Femur (tissue), 1 donor: Measurements from ENCODE around the gene CDCP2.

ENCODE experiments used
- DNase-seq: peaks from one replicate; pipeline ENCODE4 v3.0.0-alpha.2; 2017

Gene CDCP2

DNA sequence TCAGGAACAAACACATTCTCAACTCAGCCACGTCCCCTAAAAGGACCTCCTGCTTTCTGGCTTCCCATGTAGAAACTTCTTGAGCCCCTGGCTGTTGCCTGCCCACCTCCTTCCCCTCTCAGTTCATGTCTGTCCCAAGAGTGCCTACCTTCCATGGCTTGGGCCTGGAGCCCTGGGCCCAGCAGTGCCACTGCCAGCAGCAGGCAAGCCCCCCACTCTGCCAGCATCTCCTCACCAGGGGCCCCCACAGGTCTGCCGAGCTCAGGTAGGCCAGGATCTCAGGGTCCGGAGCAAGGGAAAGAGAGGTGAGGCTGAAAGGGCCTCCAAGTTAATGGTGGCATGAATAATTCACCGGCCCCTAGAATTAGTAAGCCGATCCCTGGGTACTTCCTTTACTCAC lies at the start of gene CDCP2:
TSS of gene CDCP2 (minus strand) at position 305 of the 400 bp plus-strand sequence. CDS start at position 227, 78 bp downstream.
- DNase-seq: no peak

DNA sequence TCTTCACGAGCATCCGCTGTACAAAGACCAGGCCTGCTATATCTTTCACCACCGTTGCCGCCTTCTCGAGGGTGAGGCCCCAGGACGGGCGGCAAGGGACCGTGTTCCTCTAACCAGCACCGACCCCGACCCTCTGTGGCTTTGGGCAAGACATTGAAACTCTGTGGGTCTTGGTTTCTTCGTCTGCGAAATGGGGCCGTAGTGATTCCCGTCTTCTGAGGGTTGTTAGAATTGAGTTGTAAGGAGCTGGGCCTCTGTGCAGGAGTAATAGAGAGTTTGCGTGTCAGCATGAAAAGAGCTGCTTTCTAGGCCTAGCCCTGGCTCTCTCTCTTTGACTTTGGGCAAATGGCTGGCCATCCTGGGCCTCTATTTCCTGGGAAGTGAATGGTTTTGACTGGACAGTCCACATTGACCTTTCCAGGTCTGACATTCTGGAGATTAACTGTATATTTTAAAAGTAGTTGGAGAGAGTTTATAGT lies 47.8 kb upstream of the CDCP2 start:
- no peak for DNase-seq

DNA sequence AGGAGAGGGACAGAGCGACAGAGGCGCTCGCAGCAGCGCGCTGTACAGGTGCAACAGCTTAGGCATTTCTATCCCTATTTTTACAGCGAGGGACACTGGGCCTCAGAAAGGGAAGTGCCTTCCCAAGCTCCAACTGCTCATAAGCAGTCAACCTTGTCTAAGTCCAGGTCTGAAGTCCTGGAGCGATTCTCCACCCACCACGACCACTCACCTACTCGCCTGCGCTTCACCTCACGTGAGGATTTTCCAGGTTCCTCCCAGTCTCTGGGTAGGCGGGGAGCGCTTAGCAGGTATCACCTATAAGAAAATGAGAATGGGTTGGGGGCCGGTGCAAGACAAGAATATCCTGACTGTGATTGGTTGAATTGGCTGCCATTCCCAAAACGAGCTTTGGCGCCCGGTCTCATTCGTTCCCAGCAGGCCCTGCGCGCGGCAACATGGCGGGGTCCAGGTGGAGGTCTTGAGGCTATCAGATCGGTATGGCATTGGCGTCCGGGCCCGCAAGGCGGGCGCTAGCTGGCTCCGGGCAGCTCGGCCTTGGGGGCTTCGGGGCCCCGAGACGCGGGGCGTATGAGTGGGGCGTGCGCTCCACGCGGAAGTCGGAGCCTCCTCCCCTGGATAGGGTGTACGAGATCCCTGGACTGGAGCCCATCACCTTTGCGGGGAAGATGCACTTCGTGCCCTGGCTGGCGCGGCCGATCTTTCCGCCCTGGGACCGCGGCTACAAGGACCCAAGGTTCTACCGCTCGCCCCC lies 47.1 kb upstream of the CDCP2 start, which contains the start of the genes CYB5RL and MRPL37:
TSS of gene CYB5RL (minus strand) at position 266 of the 754 bp plus-strand sequence. CDS start 4,414 bp downstream, outside the sequence.
TSS of gene MRPL37 (plus strand) at position 403 of the 754 bp plus-strand sequence. CDS start at position 480, 77 bp downstream.
- DNase-seq: peak; percentile 96

DNA sequence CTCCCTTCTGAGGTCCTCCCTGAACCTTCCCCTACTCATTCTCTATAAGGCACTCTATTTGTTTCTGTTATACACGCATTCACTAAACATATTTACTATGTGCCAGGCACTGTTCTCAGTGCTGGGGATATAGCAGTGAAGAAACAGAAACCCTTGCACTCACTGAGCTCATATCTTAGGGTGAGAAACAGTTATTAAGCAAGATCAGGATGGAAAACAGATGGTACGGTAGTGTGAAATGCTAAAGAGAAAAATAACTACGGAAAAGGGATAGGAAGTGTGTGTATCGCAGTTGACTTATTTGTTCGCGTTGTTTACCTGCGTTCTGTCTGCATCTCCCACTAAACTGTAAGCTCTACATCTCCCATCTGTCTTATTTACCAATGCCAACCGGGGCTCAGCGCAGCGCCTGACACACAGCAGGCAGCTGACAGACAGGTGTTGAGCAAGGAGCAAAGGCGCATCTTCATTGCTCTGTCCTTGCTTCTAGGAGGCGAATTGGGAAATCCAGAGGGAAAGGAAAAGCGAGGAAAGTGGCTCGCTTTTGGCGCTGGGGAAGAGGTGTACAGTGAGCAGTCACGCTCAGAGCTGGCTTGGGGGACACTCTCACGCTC lies 46.5 kb upstream of the CDCP2 start:
- DNase-seq: no peak

DNA sequence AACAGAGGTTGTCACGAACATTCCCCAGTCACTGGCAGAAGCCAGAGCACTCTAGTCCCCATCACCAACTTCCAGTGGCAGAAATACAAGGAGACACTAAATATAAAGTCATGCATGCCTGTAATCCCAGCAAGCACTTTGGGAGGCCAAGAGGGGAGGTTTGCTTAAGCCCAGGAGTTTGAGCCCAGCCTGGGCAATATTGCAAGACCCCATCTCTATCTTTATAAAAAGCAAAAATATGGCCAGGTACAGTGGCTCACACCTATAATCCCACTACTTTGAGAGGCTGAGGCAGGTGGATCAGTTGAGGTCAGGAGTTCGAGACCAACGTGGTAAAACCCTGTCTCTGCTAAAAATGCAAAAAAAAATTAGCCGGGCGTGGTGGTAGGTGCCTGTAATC lies 40.7 kb upstream of the CDCP2 start:
- DNase-seq: no peak

DNA sequence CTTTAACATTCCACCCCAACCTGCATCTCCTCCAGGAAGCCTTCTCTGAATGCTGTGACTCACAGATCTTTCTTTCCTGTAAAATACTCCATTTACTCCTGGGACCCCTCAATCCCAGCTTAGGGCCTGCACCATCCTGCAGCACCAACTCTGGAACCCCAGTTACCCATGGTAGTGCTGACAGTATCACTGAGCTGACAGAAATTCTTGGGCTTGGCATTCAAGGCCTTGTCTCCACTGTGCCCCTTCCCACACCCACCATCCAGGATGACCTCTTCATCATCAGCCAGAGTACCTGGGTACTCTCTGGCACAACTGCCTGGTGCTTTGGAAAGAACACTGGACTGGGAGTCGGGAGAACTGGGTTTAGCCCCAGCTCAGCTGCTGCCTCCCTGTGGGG lies 38.7 kb upstream of the CDCP2 start:
- no peak for DNase-seq

DNA sequence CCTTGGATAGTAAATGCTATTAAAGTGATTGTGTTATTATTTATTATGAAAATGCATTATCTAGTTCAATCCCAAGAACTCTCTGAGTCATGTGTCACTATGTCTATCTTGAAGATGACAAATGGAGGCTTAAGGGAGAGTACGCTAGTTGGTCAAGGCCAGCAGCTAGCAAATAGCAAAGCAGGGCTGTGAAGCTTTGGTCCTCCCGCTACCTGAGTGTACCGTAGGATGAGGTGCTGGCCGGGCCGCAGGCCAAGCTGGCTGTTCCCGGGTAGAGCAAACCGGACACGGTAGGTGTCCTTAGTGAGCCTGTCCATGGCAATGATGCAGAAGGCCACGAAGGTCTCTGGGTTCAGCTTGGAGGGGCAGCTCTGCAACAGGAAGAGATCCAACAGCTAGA lies 37.7 kb upstream of the CDCP2 start:
- no peak for DNase-seq

DNA sequence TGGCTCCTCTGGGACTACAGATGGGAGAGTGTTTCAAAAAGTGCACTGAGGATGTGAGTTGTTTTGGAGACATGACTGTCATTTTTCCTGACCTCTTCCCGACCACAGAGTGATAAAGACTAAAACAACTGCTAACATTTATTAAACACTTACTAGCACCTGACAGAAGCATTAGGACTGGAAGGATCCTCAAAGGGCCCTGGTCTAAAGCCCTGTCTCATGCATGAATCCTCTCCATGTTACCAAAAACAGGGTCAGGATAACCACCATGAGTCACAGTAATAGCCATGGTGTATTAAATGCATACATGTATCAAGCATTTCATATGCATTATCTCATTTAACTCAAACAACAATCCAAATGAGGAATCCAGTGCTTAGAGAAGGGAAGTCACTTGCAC lies 35.5 kb upstream of the CDCP2 start:
- DNase-seq: no peak

DNA sequence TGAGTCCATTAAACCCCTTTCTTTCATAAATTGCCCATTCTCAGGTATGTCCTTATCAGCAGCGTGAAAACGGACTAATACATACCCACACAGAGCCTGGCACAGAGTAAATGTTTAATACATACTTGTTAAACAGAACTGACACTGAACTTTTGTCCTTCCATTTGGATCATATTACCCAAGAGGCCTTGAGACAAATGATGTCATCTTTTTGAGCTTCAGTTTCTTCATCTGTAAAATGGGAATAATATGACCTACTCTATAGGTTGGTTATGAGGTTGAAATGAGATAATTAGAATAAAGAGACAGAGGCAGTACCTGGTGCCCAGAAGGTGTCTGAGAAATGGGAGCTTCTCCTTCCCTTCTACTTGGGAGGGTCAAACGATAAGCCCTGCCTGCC lies 33.3 kb upstream of the CDCP2 start:
- no peak for DNase-seq

DNA sequence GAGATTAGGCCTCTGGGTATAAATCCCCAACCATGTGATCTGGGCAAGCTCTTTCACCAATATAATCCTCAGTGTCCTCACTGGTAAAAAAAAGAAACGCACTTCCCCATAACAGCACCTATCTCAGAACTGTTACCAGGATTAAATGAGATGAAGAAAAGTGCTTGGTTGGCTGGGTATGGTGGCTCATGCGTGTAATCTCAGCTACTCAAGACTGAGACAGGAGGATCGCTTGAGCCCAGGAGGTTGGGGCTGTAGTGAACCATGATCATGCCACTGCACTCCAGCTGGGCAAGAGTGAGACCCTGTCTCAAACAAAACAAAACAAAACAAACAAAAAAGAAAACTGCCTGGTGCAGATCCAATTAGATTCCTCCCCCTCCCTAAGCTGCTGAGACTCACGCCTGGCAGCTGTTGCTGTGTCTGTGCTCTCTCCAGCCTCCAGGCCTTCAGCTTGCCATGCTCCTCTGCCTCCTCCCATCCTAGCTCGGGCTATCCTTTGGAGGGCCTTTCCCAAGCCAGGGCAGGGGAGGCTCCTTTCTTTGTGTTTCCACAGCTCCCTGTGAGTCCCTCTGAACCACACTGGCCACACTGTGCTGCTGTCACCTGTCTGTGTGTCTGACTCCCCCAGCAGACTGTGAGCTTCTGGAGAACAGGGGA lies 28.0 kb upstream of the CDCP2 start:
- DNase-seq: no peak

DNA sequence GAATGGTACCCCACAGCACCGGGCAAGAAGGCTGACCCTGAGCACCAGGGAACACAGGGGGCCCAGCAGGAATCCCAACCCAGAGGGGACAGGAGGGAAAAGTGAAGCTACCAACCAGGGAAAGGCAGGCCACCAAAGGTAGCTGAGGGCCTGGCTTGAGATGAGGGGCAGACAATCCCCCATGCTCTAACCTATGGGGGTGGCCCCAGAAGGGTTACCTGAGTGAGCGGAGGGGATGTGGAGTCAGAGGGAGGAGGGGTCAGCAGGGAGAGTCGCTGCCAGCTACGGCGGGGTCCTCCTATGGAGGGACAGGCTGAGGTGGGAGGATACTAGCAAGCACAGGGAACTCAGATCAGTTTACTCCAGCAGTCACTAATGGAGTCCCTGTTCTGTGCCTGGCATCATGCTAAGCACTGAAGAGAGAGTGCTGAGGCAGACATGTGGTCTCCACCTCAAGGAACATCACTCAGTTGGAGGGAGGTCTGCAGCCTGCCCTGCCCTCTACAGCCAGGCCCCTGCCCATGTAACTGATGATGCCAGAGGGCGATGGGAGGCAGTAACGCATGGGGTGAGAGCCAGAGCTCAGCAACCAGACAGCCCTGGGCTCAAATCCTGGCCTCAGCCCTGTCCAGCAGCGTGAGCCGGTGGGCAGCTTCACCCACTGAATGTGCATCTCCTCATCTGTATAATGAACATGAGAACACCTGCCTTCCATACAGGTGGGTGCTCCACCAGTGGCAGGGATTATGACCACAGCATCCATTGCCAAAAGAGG lies 25.7 kb upstream of the CDCP2 start:
- DNase-seq: no peak

DNA sequence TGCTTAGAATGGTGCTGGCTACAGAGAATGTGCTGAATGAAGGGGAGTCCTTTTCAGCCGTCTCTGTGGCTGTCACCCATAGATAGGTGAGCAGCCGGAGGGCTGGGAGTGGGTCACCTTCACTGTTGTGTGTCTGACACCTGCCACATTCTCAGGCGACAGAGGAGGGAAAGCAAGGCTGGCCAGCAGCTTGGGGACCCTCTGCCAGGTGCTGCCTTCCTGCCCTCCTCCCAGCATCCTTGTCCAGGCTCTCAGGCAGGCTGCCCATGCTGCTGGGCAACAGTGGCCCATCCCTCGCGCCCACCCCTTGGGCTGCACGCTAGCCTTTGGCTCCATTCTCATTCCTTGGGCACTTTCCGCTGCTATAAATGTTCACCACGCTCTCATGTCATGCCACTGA lies 24.9 kb upstream of the CDCP2 start:
- no peak for DNase-seq

DNA sequence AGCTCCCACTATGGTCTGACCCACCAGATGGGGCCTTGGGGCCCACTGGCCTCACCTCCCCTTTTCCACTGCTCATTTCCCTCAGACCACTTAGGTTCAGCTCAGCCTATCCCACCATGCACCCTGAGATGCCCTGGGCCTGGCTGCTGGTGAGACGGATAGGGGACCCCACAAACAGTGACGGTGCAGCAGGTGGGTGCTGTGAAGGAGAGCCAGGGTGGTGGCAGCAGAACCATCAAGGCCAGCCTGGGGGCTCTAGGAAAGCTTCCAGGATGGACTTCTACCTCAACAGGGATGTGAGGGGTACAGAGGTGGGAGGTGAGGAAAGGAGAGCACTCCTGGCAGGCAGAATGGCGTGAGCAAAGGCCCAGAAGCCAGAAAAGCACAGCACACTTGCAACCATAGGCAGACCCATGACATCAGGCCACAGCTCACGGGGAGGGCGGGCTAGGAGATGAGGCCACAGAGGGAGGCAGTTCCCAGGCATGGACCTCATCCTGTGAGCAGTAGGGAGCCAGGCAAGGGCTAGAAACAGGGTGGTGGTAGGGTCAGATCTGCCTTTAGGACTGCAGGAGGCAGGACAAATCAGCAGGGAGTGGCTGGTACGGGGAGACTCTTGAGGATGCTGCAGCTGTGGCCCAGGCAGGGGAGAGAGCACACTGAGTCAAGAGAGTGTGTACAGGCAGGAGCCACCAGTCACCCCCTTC lies 24.0 kb upstream of the CDCP2 start:
- no peak for DNase-seq

DNA sequence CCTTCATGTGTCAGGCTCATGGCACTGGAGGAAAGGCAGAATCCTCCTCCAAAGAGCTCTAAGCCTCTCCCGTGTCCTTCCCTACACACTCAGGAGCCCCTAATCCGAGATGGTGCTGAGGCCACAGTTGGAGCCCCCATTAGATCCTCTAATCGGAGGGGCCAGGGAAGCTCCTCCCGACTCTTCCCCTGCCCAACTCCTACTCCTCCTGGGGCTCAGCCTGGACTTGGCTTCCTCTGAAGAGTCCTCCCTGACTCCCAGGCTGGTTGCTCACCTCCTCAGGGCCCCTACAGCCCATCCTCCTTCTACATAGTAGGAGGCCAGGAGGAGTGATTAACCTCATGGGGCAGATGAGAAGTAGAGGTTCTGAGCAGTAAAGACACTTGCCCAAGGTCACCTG lies 21.3 kb upstream of the CDCP2 start:
- no peak for DNase-seq

DNA sequence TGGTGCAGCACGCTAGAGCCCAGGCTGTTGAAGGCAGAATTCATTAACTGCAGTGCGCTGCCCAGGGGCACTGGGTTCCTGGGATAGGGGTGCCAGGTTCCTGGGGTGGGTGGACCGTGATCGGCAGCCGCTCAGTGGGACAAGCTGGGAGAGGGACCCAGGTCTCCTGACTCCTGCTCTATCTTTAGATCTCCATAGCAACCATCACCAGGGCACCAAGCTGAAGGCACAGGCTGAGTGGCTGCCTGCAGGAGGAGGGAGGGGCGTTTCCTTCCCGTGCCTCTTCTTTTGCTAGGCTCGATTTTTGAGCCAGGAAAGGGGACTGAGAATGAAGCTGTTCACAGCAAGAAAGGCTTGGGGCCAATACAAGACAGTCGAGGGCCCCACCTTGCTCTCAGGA lies 20.9 kb upstream of the CDCP2 start:
- no peak for DNase-seq

DNA sequence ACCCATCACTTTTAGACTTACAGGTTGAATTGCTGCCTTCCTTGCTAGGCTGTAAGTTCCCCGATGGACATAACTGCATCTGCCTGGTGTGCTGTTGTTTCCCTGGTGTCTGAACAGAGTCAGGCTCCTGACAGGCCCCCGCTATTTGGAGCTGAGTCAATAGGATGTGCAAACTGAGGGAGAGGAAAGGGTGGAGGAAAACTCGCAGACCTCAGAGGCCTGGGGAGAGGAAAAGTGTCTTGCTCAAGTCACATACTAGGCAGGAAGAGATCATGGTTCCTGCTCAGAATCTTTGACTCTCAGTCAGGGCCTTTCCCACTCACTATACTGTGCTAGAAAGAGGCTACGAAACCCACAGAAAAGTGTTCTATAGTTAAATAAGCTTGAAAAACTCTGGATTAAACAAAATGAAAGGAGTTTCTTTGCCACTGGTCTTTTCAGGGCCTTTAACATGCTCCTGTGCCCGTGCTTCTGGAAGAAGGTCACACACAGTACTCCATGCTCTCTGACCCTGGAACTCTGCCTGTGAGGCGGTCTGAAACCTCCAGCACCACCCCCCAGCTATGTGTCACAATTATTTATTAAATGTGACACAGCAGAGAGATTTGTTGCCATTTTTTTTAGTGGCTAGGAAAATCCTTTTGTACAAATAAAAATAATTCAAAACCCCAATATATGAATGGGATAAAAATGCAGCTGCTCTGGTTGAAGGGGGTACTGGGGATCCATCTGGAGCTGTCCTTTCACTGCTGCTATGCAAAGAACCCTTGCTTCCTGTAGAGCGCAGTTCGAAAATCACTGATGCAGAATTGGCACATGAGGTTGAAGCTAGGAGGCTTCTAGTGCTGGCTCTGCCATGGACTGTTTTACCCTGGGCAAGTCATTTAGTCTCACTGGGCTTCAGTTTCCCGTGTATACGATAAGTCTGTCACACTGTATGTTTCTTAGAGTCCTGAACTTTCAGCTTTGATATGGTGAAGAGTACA lies 20.1 kb upstream of the CDCP2 start:
- no peak for DNase-seq

DNA sequence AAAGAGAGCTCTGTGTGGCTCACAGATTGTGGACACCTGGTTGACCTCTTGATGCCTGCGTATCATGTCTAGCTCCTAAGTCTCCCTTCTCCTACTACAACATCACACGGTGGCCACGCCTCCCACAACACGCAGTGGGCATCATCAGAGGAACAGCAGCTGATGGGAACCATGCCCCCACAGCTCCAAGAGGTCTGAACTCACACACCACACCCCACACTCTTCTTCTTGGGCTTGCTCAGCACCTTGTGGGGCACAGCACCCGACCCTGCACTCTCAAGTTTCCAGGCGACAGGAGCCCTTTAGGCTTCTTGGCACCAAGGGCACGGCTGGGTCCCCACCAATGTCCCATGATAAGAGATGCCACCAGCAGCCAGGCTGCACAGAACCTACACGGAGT lies 18.8 kb upstream of the CDCP2 start:
- no peak for DNase-seq

DNA sequence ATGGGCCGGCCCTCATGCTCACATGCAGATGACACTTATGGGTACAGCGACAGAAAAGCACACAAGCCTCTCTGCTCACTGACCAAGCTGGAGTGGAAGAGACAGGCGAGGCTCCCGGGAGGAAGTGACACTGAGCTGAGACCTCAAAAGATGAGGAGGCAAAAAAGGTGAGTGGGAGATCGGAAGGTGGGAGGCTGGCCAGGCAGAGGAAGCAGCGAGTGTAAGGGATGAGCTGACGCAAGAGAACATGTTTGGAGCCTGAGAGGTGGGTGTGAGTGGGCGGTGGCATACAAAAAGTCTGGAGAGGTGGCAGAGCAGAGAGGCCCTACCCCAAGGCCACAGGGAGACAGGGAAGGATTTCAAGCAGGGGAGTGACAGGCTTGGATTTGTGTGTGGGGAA lies 18.2 kb upstream of the CDCP2 start:
- DNase-seq: no peak

DNA sequence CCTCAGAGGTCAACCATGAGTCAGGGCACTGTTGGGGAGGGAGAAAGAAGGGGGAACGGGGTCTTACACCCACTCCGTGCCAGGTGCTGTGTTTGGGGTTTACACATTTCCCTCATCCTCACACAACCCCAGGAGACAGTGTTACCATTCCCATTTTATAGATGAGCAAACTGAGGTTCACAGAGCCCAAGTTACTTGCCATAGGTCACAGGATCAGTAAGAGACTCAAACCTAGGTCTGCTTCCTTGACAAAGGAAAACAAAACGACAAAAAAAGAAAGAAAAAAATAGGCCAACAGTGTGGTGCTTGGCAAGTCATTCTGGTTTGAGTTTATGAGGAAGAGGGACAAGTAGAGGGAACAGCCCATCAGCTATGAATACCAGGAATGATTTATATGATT lies 16.3 kb upstream of the CDCP2 start:
- no peak for DNase-seq

DNA sequence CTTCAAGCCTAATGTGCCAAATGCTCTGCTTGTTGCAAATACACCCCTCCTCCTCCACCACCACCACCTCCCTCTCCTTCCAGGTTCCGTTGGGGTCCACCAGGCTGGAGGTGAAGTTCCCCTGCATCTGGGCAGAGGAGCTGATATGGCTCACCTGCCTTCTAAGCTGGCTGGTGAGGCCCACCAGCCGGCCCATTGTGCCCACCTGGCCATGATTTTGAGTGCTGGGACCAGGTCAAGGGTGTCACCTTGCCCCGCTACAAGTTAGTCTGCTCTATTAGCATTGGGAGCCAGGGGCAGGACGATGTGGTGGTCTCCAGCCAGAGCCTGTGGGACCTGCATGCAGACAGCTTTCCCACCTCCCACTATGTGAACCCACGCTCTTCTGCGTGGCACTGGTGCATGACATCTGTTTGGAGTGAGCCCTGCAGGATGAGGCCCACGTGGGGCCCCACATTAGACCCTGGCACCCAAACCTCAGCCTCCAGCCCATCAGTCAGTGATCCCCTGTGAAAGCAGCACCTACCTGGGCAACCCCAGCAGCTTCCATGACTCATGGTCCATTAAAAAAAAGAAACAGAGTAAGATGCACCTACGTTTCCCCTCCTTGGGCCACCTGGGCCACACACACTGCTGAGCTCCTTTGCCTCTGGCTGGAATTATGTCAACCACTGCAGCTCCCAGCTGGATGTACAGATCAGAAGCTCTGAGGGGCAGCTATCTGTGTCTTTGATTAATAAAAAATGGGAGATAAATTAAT lies 15.6 kb upstream of the CDCP2 start:
- peak; percentile 7 for DNase-seq
